Stimulated activated CD8-positive, alpha-beta memory T cell treated with anti-CD3 and anti-CD28 coated beads, Interleukin-12 subunit alpha, Interleukin-12 subunit beta, amount 100 ng/mL, for 1 hour (primary cell): ENCODE data around the gene FCMR.
"Not testable (repeated sequence)": the region's sequence is repeated elsewhere in the genome, so short reads cannot be mapped to it uniquely, and the experiment has no call there.

Experiments
- DNase-seq: peaks from one replicate; pipeline ENCODE4 v3.0.0-alpha.2; 2020; ENCODE audit warnings: low read depth

FCMR gene

GRCh38 chr1:206949641-206950040 lies 27.9 kb upstream of the FCMR start:
- DNase-seq, result no peak

DNA sequence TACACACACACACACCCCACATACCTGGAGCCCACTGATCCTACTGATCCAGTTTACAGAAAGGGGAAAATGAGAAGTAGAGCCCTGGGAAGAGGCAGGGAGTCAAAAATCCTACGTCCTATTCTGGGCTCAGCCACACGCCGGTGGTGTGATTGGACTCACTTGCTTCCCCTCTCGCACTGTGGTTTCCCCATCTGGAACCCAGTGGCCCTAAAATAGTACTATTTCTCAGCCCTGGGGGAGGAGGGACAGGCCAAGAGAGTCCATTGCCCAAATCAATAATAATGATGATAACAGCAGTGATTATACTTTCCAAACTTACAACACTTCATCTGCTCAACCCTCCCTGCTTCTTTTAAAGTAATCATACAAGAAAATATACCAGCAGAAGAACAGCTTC lies 27.5 kb upstream of the FCMR start:
- no peak for DNase-seq

GRCh38 chr1:206947255-206947654 lies 25.5 kb upstream of the FCMR start:
- DNase-seq, result no peak

DNA sequence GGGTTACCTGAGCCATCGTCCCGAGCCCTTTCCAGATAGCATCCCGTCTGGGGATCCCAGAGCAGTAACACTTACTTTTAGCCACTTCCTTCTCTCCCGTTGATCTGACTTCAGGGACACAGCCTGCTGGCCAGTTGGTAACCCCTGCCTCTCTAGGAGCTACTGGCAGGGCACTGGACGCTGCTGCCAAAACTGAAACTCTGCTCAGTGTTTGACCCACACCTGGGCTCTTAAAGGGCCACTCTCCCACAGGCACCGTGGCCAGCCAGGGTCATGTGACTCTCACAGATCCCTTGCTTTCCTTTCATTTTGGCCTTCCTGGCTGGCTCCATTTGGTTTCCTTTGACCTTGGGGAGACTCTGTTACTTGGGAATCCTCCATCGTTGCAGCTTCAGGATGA lies 24.5 kb upstream of the FCMR start, which contains the start of gene PIGR:
PIGR (minus strand) TSS at position 206 of the 400 bp plus-strand sequence. CDS start 5,935 bp downstream, outside the sequence.
- DNase-seq, result no peak

- DNase-seq, result no peak
Measured at GRCh38 chr1:206945779-206946178, 24.0 kb upstream of the FCMR start.

DNA sequence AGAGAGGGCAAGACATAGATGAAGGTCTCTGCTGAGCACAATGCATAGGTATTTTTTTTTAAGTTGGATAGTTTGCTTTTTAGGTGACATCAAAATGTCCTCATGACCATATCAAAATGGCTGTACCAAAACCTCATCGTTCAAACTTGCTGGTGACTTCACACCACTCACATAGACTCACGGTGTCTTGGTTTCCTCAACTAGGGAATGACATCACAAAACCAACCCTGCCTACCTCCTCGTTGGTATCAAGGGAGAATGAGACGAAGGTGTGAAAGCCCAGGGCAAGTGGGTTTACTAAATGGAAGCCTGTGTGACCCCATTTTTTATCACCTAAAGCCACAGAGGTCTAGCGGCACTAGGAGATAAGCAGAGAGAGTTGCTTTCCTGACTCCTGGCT lies 23.0 kb upstream of the FCMR start:
- DNase-seq, result no peak

DNA sequence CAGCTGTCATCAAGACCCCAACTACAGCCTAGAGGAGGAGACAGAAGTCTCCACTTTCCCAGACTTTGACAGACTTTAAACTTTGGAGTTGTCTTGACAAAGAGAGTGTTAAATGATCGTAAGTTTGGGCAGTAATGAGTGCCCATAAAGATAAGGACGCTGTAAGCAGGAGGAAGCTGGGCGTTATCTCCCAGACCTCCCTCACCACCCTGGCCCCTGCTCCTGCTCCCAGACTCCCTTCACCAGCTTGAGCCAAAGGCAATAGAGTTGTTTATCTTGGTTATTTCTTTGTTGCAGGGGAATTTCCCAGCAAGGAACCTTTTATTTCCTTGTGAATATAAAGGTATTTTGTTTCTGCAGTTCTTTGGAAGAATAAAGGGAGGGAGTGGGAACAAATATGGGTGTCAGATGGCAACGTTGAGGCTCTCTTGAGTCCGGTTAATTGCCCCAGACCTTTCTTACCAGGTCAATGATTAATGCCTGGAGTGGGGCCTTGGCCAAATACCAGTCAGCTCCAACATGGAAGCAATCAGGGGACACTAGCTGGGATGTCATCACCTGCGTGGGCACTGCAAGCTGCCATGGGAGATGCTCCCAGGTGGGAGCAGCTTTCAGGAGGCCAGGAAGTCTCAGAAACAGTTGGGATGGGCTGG lies 20.2 kb upstream of the FCMR start:
- DNase-seq, result no peak

- DNase-seq, result no peak
Measured at GRCh38 chr1:206940588-206940936, 18.8 kb upstream of the FCMR start.

DNA sequence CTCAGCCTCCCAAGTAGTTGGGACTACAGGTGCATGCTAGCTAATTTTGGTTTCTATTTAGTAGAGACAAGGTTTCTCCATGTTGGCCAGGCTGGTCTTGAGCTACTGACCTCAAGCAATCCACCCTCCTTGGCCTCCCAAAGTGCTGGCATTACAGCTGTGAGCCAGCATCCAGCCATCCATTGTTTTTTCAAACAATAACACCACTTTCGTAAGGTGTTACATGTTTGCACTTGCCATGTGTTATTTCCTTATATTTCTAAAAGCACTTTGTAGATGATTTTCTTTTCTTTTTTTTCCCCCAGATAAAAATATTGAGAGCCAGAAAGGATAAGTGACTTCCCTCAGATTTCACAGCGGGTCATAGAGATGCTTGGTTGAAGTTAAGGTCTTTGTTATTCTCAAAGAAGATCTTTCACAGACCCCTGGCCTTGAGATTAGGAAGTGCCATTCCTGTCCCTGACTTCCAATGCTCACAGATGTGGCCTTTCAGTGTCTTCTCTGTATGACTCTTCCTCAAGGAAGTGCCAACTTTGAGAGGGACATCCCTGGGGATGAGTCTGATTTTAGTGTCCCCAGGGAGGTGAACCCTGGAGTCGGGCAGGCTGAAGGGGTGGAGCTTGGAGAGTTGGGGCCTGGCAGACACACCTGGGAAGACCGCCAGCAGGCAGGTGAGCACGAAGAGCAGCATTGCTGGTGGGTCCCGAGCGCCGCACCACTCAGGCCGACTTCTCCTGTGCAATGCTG lies 18.3 kb upstream of the FCMR start:
- no peak for DNase-seq

DNA sequence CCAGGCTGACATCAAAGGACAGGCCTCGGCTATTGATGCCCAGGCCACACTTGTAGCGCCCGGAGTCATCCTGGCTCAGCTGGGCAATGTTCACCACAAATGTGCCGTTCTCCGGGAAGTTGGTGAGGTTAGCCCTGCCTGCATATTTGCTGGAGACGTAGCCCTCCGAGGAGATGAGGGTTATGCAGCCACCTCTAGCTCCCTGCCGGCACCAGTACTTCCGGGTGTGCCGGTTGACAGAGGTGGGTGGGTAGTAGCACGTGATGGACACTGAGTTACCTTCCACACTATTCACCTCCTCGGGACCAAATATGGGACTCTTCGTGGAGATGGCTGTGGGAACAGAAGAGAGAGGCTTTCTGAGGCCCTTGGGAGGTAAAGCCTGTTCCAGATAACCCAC lies 17.4 kb upstream of the FCMR start:
- DNase-seq, result no peak

DNA sequence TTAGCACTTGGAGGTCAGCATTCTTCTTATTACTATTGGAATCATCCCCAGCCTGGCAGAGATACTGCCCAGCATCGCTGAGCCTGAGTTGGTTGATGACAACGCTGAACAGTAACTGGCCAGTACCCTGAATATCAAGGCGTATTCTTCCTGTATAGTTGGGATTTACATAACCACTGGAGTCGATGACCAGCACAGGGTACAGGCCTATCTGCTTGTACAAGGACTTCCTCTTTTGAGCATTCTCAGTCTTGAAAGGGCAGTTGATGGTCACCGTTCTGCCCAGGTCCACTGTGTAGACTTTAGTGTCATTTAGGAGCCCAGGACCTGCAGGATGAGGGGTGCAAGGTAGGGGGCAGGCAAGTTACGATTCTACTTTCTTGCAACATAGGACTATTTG lies 15.7 kb upstream of the FCMR start:
- no peak for DNase-seq

GRCh38 chr1:206935491-206936067 lies 13.8 kb upstream of the FCMR start:
- no peak for DNase-seq

DNA sequence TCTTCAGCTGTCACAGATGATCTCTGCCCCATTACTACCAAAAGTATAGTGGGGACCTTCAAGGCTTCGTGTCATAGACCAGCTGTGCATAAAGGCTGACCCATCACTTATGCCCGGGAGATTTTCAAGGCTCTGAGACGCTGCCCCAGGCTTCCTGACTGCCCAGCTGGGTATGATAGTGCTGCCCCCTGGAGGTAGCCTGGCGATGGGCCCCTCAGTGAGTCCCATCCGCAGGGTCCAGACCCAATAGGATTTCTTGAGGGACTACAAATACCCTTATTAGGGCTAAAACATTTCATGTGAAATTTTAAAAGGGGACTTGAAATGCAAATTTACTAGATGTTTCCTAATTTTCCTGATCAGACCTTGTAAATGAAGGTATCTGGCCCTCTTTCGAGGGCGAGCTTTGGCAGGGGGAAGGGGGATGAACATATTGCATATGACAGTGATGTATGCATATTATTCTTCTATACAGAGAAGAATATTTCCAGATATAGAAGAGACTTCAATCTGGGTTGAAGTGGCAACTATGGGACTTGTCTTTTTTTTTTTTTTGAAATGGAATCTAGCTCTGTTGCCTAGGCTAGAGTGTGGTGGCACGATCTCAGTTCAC lies 11.7 kb upstream of the FCMR start:
- peak; percentile 63 for DNase-seq

DNA sequence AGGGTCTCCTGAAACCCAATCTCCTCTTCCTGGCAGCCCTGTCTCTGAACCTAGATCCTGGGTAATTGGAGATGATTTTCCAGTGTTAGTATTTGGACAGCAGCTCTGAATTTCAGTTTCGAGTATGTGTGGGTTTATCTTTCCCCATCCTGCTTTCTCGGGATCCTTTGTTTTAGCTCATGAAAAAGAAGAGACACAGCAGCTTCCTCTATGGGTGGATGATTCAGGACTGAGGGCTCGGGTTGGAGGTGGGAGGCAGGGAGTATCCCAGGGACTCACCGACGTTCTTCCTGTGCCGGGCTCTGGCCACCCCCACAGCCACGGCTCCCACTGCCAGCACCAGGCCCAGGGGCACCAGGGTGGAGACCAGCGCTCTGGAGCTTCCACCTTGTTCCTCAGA lies 10.4 kb upstream of the FCMR start:
- no peak for DNase-seq

DNA sequence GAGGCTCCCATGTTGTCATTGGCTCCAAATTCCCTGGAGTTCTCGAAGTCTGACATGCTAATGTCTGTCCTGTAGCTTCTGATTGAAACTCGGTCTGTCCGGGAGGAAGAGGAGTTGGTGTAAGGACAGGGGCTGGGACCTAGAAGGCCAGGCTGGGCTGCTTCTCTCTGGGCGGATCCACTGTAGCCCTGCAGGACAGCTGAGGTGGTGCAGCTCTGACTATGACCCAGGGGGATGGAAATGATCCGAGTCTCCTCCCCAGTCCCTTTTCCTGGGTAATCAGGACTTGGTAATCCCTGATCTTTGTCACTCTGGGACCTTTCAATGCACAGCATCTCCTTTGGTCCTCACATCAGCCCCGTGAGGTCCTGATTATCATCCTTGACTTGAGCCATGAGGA lies 10.0 kb upstream of the FCMR start:
- no peak for DNase-seq

DNA sequence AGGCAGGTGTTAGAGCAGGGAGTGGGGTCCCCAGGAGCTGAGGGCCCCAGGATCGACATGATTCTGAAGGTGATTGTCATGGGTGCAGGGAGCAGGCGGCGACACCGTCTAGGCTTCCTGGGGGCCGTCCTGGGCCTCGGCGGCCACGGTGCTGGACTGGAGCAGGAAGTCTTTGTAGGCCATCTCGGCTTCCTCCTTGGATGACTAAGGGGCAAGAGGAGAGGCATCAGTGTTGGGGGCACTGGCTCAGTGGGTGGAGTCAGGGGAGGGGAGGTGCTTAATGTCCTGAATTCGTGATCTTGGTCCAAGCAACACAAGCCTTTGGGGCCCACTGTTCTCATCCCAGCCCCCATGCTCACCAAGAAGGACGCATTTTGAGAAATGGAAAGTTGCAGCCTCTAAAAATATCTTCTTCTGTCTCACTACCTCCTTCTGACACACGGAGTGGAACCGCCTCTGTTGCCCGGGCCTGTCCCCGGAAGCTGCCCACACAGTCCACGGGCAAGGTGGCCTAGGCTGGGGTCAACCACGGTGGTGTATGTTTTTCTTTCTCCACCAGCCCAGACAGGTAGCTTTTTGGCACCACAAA lies 8.6 kb upstream of the FCMR start:
- no peak for DNase-seq

GRCh38 chr1:206929524-206929923 lies 7.8 kb upstream of the FCMR start:
- no peak for DNase-seq

GRCh38 chr1:206926286-206926685 lies 4.5 kb upstream of the FCMR start:
- DNase-seq, result no peak

DNA sequence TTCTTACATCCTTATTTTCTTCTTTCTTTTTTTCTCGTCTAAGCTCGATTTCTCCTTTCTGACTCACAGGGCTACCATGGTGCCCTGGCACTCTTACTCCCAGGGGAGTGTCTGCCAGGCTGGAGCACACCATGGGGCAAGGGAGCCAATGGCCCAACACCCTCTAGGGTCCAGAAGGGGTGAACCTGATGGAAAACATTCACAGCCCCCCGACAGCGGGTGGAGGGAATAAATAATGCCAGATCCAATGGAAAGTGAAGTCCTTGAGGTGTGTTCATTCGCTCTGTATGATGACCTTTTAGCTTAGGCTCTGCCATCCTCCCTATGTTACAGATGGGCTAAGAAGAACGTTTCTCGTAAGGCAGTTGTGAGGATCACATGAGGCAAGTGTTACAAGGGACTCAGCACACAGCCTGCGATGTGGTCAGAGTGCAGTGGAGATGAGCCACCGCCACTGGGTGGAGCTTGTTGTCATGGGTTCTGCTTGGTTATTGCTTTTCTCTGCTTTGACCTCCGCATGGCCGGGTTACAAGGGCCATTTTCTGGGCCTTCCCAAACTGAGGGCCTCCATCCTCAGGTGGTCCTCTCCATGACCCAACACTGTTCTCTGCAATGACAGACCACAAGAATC lies 3.5 kb upstream of the FCMR start:
- DNase-seq, result peak; percentile 54

GRCh38 chr1:206924592-206925105 lies 2.9 kb upstream of the FCMR start:
- no peak for DNase-seq

GRCh38 chr1:206923961-206924557 lies 2.3 kb upstream of the FCMR start:
- not testable (repeated sequence) for DNase-seq
